NCI-H446 treated with DMSO at 0.1 percent for 48 hours (cell line): ENCODE results near the gene CSTB.

Source experiments
- DNase-seq: peaks from one replicate; lab custom pipeline; 2025; lab: John Stamatoyannopoulos, UW

CSTB gene

GRCh38 chr21:43750339-43751033, 25.6 kb downstream of the CSTB start:
- DNase-seq, result no peak

- DNase-seq, result no peak
These were observed 26.4 kb downstream of the CSTB start for GRCh38 chr21:43749651-43750262.

- DNase-seq, result no peak
These were observed 27.5 kb downstream of the CSTB start for GRCh38 chr21:43748622-43749021.

GRCh38 chr21:43745772-43746517, 30.2 kb downstream of the CSTB start:
- no peak for DNase-seq

- no peak for DNase-seq
These were observed 31.4 kb downstream of the CSTB start for GRCh38 chr21:43744725-43745124.

GRCh38 chr21:43743947-43744346, 32.2 kb downstream of the CSTB start:
- DNase-seq, result no peak

GRCh38 chr21:43741423-43742096, 34.5 kb downstream of the CSTB start:
- DNase-seq, result no peak

- DNase-seq, result no peak
These were observed 35.5 kb downstream of the CSTB start for GRCh38 chr21:43740497-43741156.

GRCh38 chr21:43739621-43740435, 36.3 kb downstream of the CSTB start:
- DNase-seq, result no peak

- no peak for DNase-seq
These were observed 38.8 kb downstream of the CSTB start for GRCh38 chr21:43737158-43737950.

GRCh38 chr21:43736224-43736883, 39.8 kb downstream of the CSTB start:
- no peak for DNase-seq

- no peak for DNase-seq
These were observed 40.6 kb downstream of the CSTB start for GRCh38 chr21:43735236-43736091.

- DNase-seq, result no peak
These were observed 41.2 kb downstream of the CSTB start for GRCh38 chr21:43734928-43735229.

- no peak for DNase-seq
These were observed 41.8 kb downstream of the CSTB start for GRCh38 chr21:43734131-43734927.

GRCh38 chr21:43733529-43734071, 42.5 kb downstream of the CSTB start:
- DNase-seq, result no peak

GRCh38 chr21:43733060-43733459, 43.0 kb downstream of the CSTB start:
- DNase-seq, result no peak

- DNase-seq, result peak; percentile 94
These were observed 44.0 kb downstream of the CSTB start for GRCh38 chr21:43731891-43732711.
